ENCODE measurements around the gene IFIT3.

GRCh38 chr10:89338713-89339112 lies 10.9 kb downstream of the IFIT3 start:
- TF ChIP-seq POLR2AphosphoS5 (IDR thresholded peaks at IDR 0.05; ENCODE audit: borderline replicate concordance, low read depth, low read length) (no peak), EZH2 (IDR thresholded peaks at IDR 0.05) (no peak)
